Endothelial cell of umbilical vein (primary cell): Measurements from ENCODE around the gene GPR25. TPM values are rescaled to one million over a fixed set of nuclear protein-coding genes. Genes with fewer than 3 reads are reported as not detected.

Source experiments
- BruUV-seq: library from RNA; stranded (reverse); fragments of 400-500 nt; replicated peaks from 2 replicates; lab custom pipeline; 2021; lab: Mats Ljungman, UMichigan
- CTCF ChIA-PET: fragments of 300-600, 350-600 bp; sonication (Branson Sonifier 250); formaldehyde crosslinking; loops from one replicate; lab custom pipeline; 2021; ENCODE audit warnings: antibody characterized with exemption, inconsistent platforms; lab: Charles Lee
- POLR2A ChIA-PET: fragments of 300-600, 350-600 bp; sonication (Branson Sonifier 250); formaldehyde crosslinking; loops from one replicate; lab custom pipeline; 2021; ENCODE audit warnings: antibody characterized with exemption, inconsistent platforms; lab: Charles Lee
- DNase-seq: peaks from one replicate; pipeline ENCODE4 v3.0.0-alpha.2; 2011; ENCODE audit warnings: low read depth, low spot score
- FAIRE-seq: peaks from 2 replicates; lab custom pipeline; 2011; peaks lifted over from hg19 to GRCh38; lab: Jason Lieb, UNC
- H2AFZ ChIP-seq: 2 replicates; pipeline ENCODE4 v1.6.0; 2012; ENCODE audit warnings: low read depth, low read length, control low read depth, inconsistent platforms
- H3K27ac ChIP-seq: 2 replicates; pipeline ENCODE4 v1.5.1; 2011; ENCODE audit warnings: low read depth, mild to moderate bottlenecking, control low read depth, low read length, moderate library complexity; ENCODE audit not compliant: insufficient read depth
- H3K27me3 ChIP-seq, 2 experiments: 2 replicates each; pipeline versions ENCODE4 v1.6.0 to v1.6.1; 2011; ENCODE audit warnings: low read length in 2 of 2, mixed read lengths in 1 of 2; ENCODE audit not compliant: control insufficient read depth in 2 of 2, insufficient read depth in 2 of 2
- H3K36me3 ChIP-seq, 2 experiments: 2 replicates in 1 of 2; 3 replicates in 1 of 2; pipeline ENCODE4 v1.5.1; 2011; ENCODE audit warnings: low read length in 2 of 2, mild to moderate bottlenecking in 1 of 2, moderate library complexity in 1 of 2; ENCODE audit not compliant: control insufficient read depth in 2 of 2, insufficient read depth in 2 of 2; ENCODE audit errors: extremely low read depth in 1 of 2
- H3K4me1 ChIP-seq: 3 replicates; pipeline ENCODE4 v1.5.1; 2011; ENCODE audit warnings: mild to moderate bottlenecking, low read length; ENCODE audit not compliant: control insufficient read depth, insufficient read depth; ENCODE audit errors: extremely low read depth
- H3K4me2 ChIP-seq: 2 replicates; pipeline ENCODE4 v1.6.1; 2011; ENCODE audit warnings: low read length, control low read depth, mixed read lengths; ENCODE audit not compliant: insufficient read depth
- H3K4me3 ChIP-seq, 3 experiments: fragments of 200-600 bp in 1 of 3; sonication (generic), shearing (Covaris generic) in 1 of 3; replicated peaks in 1 of 3; 2 replicates each; pipeline ENCODE4 v1.5.1; 2011 to 2016; ENCODE audit warnings: control low read depth in 3 of 3, low read length in 3 of 3, mild to moderate bottlenecking in 2 of 3, inconsistent platforms in 1 of 3, low read depth in 1 of 3, moderate library complexity in 1 of 3; ENCODE audit not compliant: insufficient read depth in 1 of 3
- H3K79me2 ChIP-seq: 2 replicates; pipeline ENCODE4 v1.6.0; 2012; ENCODE audit warnings: low read length, inconsistent platforms; ENCODE audit not compliant: control insufficient read depth, insufficient read depth
- H3K9ac ChIP-seq: replicated peaks from 2 replicates; pipeline ENCODE3; 2011; ENCODE audit warnings: low read length, control low read depth; ENCODE audit not compliant: insufficient read depth; ENCODE audit errors: extremely low read depth
- H3K9me1 ChIP-seq: replicated peaks from 3 replicates; pipeline ENCODE4 v1.6.0; 2011; ENCODE audit warnings: mild to moderate bottlenecking, low read length; ENCODE audit not compliant: control insufficient read depth, insufficient read depth; ENCODE audit errors: extremely low read depth
- H3K9me3 ChIP-seq: replicated peaks from 2 replicates; pipeline ENCODE4 v1.5.1; 2012; ENCODE audit warnings: low read length, inconsistent platforms; ENCODE audit not compliant: control insufficient read depth, insufficient read depth
- H4K20me1 ChIP-seq: replicated peaks from 2 replicates; pipeline ENCODE3; 2011; ENCODE audit warnings: mild to moderate bottlenecking, low read length; ENCODE audit not compliant: control insufficient read depth, insufficient read depth; ENCODE audit errors: extremely low read depth
- CTCF ChIP-seq, 2 donors: IDR thresholded peaks; 1 replicate in 1 of 2; 2 replicates in 1 of 2; pipeline ENCODE4 v1.5.1; 2011; ENCODE audit warnings: low read length in 2 of 2, mild to moderate bottlenecking in 2 of 2, moderate library complexity in 2 of 2, control low read depth in 1 of 2, inconsistent platforms in 1 of 2, low read depth in 1 of 2; ENCODE audit not compliant: insufficient read depth in 1 of 2; ENCODE audit errors: extremely low read depth in 1 of 2
- EZH2 ChIP-seq: IDR thresholded peaks from 2 replicates; pipeline ENCODE4 v1.6.1; 2012; ENCODE audit warnings: borderline replicate concordance, low read depth, mild to moderate bottlenecking, moderate library complexity, low read length, inconsistent platforms; ENCODE audit not compliant: severe bottlenecking
- FOS ChIP-seq: IDR thresholded peaks from 2 replicates; pipeline ENCODE4 v1.6.1; 2011; ENCODE audit warnings: mild to moderate bottlenecking, low read length, moderate library complexity, borderline replicate concordance; ENCODE audit not compliant: insufficient read depth
- GATA2 ChIP-seq: IDR thresholded peaks from 2 replicates; pipeline ENCODE4 v1.7.0; 2011; ENCODE audit warnings: low read depth, mild to moderate bottlenecking, moderate library complexity, mixed read lengths, low read length; ENCODE audit not compliant: insufficient read length, insufficient read depth
- JUN ChIP-seq: IDR thresholded peaks from 2 replicates; pipeline ENCODE4 v1.6.1; 2011; ENCODE audit warnings: borderline replicate concordance, low read depth; ENCODE audit not compliant: insufficient read length, insufficient read depth
- MAX ChIP-seq: IDR thresholded peaks from 2 replicates; pipeline ENCODE4 v1.6.1; 2011; ENCODE audit not compliant: insufficient read depth, insufficient read length
- MYC ChIP-seq: IDR thresholded peaks from one replicate; pipeline ENCODE4 v1.6.1; 2011; ENCODE audit warnings: mild to moderate bottlenecking, low read depth, low read length
- POLR2A ChIP-seq: IDR thresholded peaks from 2 replicates; pipeline ENCODE4 v1.6.1; 2012; ENCODE audit warnings: low read depth, mild to moderate bottlenecking, control low read depth, low read length
- POLR2AphosphoS5 ChIP-seq: IDR thresholded peaks from 2 replicates; pipeline ENCODE4 v1.6.1; 2012; ENCODE audit warnings: low read depth, mild to moderate bottlenecking, control low read depth, low read length, moderate library complexity; ENCODE audit not compliant: insufficient read depth
- dilution Hi-C: fragments of 300-500 bp; cut with MboI; formaldehyde crosslinking; loops from one replicate; pipeline ENCODE4 v1.15.0; 2019; ENCODE audit warnings: low sequenced_read_pairs; ENCODE audit not compliant: extremely low pct_ligation_motif_present
- intact Hi-C: fragments of 100-400 bp; cut with micrococcal nuclease; formaldehyde crosslinking; loops from one replicate; pipeline ENCODE4 v1.10.0; 2022
- polyA plus RNA-seq, 4 experiments: library from polyadenylated mRNA; depleted of rRNA in 3 of 4; stranded (reverse) in 3 of 4; unstranded in 1 of 4; fragments of >200 nt; gene quantifications; 2 replicates each; pipeline versions ENCODE4 v1.2.1 to v1.2.3, GENCODE V29; 2011 to 2012; ENCODE audit warnings: missing spikeins in 1 of 4
- total RNA-seq: library from RNA; stranded (reverse); gene quantifications from 2 replicates; pipeline ENCODE4 v1.2.3, GENCODE V29; 2021

The GPR25 gene
- total and polyA plus RNA-seq, 2 donors (not counting 3 experiments of a cell fraction or from before 2014, with no cell fraction given): not detected

GRCh38 chr1:200904772-200905171 is 32.0 kb downstream of the GPR25 start:
- H3K4me2 ChIP-seq: no peak overlapping the region
- intact Hi-C loops: no loop called here
- H3K9ac ChIP-seq: no peak overlapping the region
- no peaks in the 10 kb centered on the region for H3K4me1 ChIP-seq
- H3K4me3 ChIP-seq: no peak overlapping the region
- no peak for TF ChIP-seq FOS
- no peak for TF ChIP-seq MYC
- no peak for TF ChIP-seq POLR2AphosphoS5
- TF ChIP-seq MAX: no peak
- TF ChIP-seq JUN: no peak
- TF ChIP-seq GATA2: no peak
- TF ChIP-seq CTCF (IDR thresholded peaks at IDR 0.05; ENCODE audit: extremely low read depth in 1 of 2, insufficient read depth in 1 of 2, low read depth in 1 of 2, low read length in 2 of 2): no peak
- TF ChIP-seq EZH2: no peak
- TF ChIP-seq POLR2A: no peak
- H3K79me2 ChIP-seq: no peaks in the 10 kb centered on the region
- no peaks in the 10 kb centered on the region for H4K20me1 ChIP-seq
- CTCF ChIA-PET: interaction anchor here (1.4 kb wide), 1 partner anchor 16 kb away, joined by 4 read pairs; no protein-coding TSS in a partner anchor
- no peak overlapping the region for H3K27ac ChIP-seq
- no TSS peak for BruUV-seq
- H3K27me3 ChIP-seq: peaks cover 0 to 3% of the 10 kb centered on the region in 2 experiments
- H2AFZ ChIP-seq: no peak overlapping the region
- no peak for FAIRE-seq
- H3K36me3 ChIP-seq: no peaks in the 10 kb centered on the region
- dilution Hi-C loops: no loop called here
- no peaks in the 10 kb centered on the region for H3K9me1 ChIP-seq
- no peak for DNase-seq
- POLR2A ChIA-PET: no interaction called here
- H3K9me3 ChIP-seq: no peaks in the 10 kb centered on the region
